Neuronal stem cell (in vitro differentiated cells): ENCODE data around the gene IL17D.

ENCODE experiments used
- DNase-seq: peaks from one replicate; pipeline ENCODE4 v3.0.0-alpha.2; 2013; ENCODE audit warnings: low spot score
- H2AFZ ChIP-seq: one replicate; pipeline ENCODE4 v1.6.1; 2013; ENCODE audit warnings: mild to moderate bottlenecking, low read length, inconsistent platforms
- H2AK5ac ChIP-seq: 2 replicates; pipeline ENCODE4 v1.6.1; 2013; ENCODE audit warnings: low read depth, mild to moderate bottlenecking, inconsistent platforms, low read length, moderate library complexity, mixed read lengths
- H2BK120ac ChIP-seq: 2 replicates; pipeline ENCODE4 v1.6.1; 2013; ENCODE audit warnings: low read depth, mild to moderate bottlenecking, inconsistent platforms, low read length, moderate library complexity, mixed read lengths
- H2BK12ac ChIP-seq: one replicate; pipeline ENCODE4 v1.6.1; 2013; ENCODE audit warnings: low read length, inconsistent platforms
- H2BK15ac ChIP-seq: 2 replicates; pipeline ENCODE4 v1.6.1; 2013; ENCODE audit warnings: mild to moderate bottlenecking, low read length, inconsistent platforms, mixed read lengths
- H2BK5ac ChIP-seq: one replicate; pipeline ENCODE4 v1.6.1; 2013; ENCODE audit warnings: inconsistent platforms, mild to moderate bottlenecking, low read length, moderate library complexity
- H3K14ac ChIP-seq: one replicate; pipeline ENCODE4 v1.6.1; 2013; ENCODE audit warnings: low read length, inconsistent platforms
- H3K18ac ChIP-seq: 2 replicates; pipeline ENCODE4 v1.6.1; 2013; ENCODE audit warnings: low read length, inconsistent platforms
- H3K23ac ChIP-seq: 2 replicates; pipeline ENCODE4 v1.6.1; 2013; ENCODE audit warnings: low read depth, mild to moderate bottlenecking, mixed read lengths, low read length, inconsistent platforms; ENCODE audit not compliant: poor library complexity
- H3K27ac ChIP-seq: replicated peaks from 3 replicates; pipeline ENCODE4 v1.5.1; 2013; ENCODE audit warnings: low read length, inconsistent platforms
- H3K27me3 ChIP-seq, 3 experiments: 2 replicates each; pipeline ENCODE4 v1.6.1; 2013; ENCODE audit warnings: low read length in 3 of 3, mild to moderate bottlenecking in 2 of 3, inconsistent platforms in 1 of 3, low read depth in 1 of 3, mixed read lengths in 1 of 3, moderate library complexity in 1 of 3; ENCODE audit not compliant: control insufficient read depth in 3 of 3, insufficient read depth in 3 of 3
- H3K36me3 ChIP-seq, 2 donors: replicated peaks in 1 of 2; 2 replicates each; pipeline ENCODE4 v1.6.1; 2013; ENCODE audit warnings: low read length in 2 of 2; ENCODE audit not compliant: control insufficient read depth in 2 of 2, insufficient read depth in 2 of 2
- H3K4ac ChIP-seq: 2 replicates; pipeline ENCODE4 v1.6.1; 2013; ENCODE audit warnings: inconsistent platforms, mild to moderate bottlenecking, low read length, moderate library complexity
- H3K4me1 ChIP-seq, 2 donors: 1 replicate in 1 of 2; 2 replicates in 1 of 2; pipeline ENCODE4 v1.6.1; 2013; ENCODE audit warnings: low read length in 2 of 2, low read depth in 1 of 2; ENCODE audit not compliant: control insufficient read depth in 2 of 2, insufficient read depth in 1 of 2
- H3K4me2 ChIP-seq: one replicate; pipeline ENCODE4 v1.6.1; 2013; ENCODE audit warnings: mild to moderate bottlenecking, low read length, inconsistent platforms; ENCODE audit not compliant: insufficient read depth, poor library complexity, severe bottlenecking
- H3K4me3 ChIP-seq, 2 donors: 2 replicates each; pipeline ENCODE4 v1.5.1; 2013; ENCODE audit warnings: low read length in 2 of 2, mild to moderate bottlenecking in 2 of 2, inconsistent platforms in 1 of 2, moderate library complexity in 1 of 2
- H3K79me1 ChIP-seq: one replicate; pipeline ENCODE4 v1.6.1; 2013; ENCODE audit warnings: low read depth, mild to moderate bottlenecking, inconsistent platforms, low read length, moderate library complexity
- H3K9ac ChIP-seq: one replicate; pipeline ENCODE4 v1.6.1; 2013; ENCODE audit warnings: mild to moderate bottlenecking, low read depth, low read length, inconsistent platforms; ENCODE audit not compliant: poor library complexity
- H3K9me3 ChIP-seq, 2 donors: replicated peaks in 1 of 2; 2 replicates each; pipeline versions ENCODE3 to v1.6.1; 2013; ENCODE audit warnings: low read length in 2 of 2, mild to moderate bottlenecking in 2 of 2, inconsistent platforms in 1 of 2, low read depth in 1 of 2, mixed read lengths in 1 of 2, moderate library complexity in 1 of 2; ENCODE audit not compliant: control insufficient read depth in 2 of 2, insufficient read depth in 1 of 2
- H4K8ac ChIP-seq: one replicate; pipeline ENCODE4 v1.6.1; 2013; ENCODE audit warnings: low read depth, mild to moderate bottlenecking, inconsistent platforms, low read length, moderate library complexity
- H4K91ac ChIP-seq: one replicate; pipeline ENCODE4 v1.6.1; 2013; ENCODE audit warnings: low read length, low read depth, mild to moderate bottlenecking, inconsistent platforms; ENCODE audit not compliant: poor library complexity
- WGBS, 2 donors: extraction: QIAGEN DNeasy Blood & Tissue Kit; methylation state at CpG; one replicate each; pipeline ENCODE4 v1.1.7; 2013; ENCODE audit warnings: missing lambda C conversion rate in 2 of 2, mixed read lengths in 1 of 2; ENCODE audit not compliant: insufficient read length in 2 of 2, insufficient replicate concordance in 1 of 2; ENCODE audit errors: extremely low coverage in 2 of 2; 5-methylcytosine and 5-hydroxymethylcytosine counted together

Gene IL17D

DNA sequence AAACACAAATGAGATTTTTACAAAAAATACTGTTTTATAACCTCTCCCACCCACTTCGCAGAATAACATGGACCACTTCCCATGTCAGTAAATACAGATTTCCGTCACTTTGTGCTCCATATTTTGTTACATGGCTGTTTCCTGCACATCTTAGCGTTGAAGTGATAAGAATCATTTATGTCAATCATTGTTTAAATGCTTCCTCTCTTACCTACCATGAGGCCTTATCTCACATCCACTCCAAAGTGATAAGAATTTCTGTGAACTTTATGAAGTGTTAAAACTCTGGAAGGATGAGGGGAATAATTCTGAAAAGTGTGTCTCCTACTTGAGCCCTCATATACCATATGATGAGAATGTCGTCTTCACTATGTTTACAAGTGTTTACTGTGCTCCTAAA is 36.6 kb upstream of the IL17D start:
- H2BK5ac ChIP-seq: no peak overlapping the region
- no CpG with 5 or more reads among the region's 4 CpGs for whole genome bisulfite sequencing, 2 donors

DNA sequence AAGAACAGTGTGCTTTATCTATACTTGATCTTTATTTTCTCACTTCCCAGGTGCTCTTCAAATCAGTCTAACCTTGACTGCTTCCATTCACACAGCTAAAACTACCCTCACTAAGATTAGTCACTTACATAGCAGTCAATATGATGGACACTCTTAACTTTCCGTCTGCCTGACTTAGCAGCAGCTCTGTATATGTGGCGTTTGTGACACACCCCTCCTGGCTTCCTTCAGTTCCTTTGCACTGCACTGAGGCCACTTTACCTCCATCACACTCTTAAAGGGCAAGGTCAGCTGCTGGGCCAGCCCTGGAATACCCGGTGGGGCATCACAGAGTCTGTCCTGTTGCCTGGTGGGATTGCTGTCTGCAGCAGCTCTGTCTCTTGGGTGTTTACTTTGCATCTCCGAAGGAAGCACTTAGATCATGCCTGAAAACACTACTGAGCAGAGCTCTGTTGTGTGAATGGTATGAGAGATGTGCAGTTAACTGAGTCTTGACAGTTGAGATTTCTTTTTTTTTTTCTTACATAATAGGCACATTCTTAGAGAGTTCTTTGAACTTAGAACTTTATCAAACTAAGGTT is 35.6 kb upstream of the IL17D start:
- Histone ChIP-seq H2AK5ac (no peak overlapping the region), H3K18ac (no peak overlapping the region), H3K4me2 (no peak overlapping the region), H2BK15ac (no peak overlapping the region), H3K27ac (no peak overlapping the region), H3K27me3 (no peaks in the 10 kb centered on the region), H3K36me3 (peaks cover 1 to 8% of the 10 kb centered on the region in 2 donors), H4K8ac (no peak overlapping the region), H3K4me1 (peaks cover 3 to 8% of the 10 kb centered on the region in 2 donors), H3K14ac (no peak overlapping the region), H3K79me1 (no peaks in the 10 kb centered on the region), H3K9ac (no peak overlapping the region), H2BK5ac (no peak overlapping the region), H2BK12ac (no peak overlapping the region), H3K4me3 (no peak overlapping the region), H2AFZ (no peak overlapping the region), H4K91ac (no peak overlapping the region), H3K9me3 (peaks cover 0 to 2% of the 10 kb centered on the region in 2 donors), H3K23ac (no peak overlapping the region), H2BK120ac (no peak overlapping the region), H3K4ac (no peak overlapping the region)
- no CpG with 5 or more reads among the region's 4 CpGs for WGBS, 2 donors
- DNase-seq: no peak

More for the DNA sequence above, 36.6 kb upstream of the IL17D start:
- Histone ChIP-seq H3K4me2 (no peak overlapping the region), H3K4me3 (no peak overlapping the region), H3K27ac (no peak overlapping the region), H3K14ac (no peak overlapping the region), H3K18ac (no peak overlapping the region), H3K23ac (no peak overlapping the region), H2AK5ac (no peak overlapping the region), H3K4ac (no peak overlapping the region), H2BK120ac (no peak overlapping the region), H3K4me1 (peaks cover 3 to 8% of the 10 kb centered on the region in 2 donors), H3K9me3 (peaks cover 0 to 2% of the 10 kb centered on the region in 2 donors), H2AFZ (no peak overlapping the region), H3K27me3 (no peaks in the 10 kb centered on the region), H4K91ac (no peak overlapping the region), H3K79me1 (no peaks in the 10 kb centered on the region), H4K8ac (no peak overlapping the region), H2BK15ac (no peak overlapping the region), H3K36me3 (peaks cover 1 to 10% of the 10 kb centered on the region in 2 donors), H2BK12ac (no peak overlapping the region), H3K9ac (no peak overlapping the region)
- DNase-seq: no peak

DNA sequence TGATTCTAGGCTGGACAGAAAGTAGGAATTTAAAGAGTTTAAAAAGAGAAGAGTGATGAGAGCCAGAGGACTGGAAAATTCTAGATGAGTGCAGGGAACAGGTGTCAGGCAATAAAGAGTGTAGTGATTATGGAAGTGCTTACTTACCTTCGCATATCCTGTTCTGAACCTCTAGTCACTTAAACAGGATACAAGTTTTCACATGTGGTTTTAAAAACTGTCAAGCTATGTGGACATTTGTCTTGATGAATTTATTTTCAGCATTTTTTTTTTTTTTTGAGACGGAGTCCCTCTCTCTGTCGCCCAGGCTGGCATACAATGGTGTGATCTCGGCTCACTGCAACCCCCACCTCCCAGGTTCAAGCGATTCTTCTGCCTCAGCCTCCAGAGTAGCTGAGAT is 34.3 kb upstream of the IL17D start:
- Histone ChIP-seq H2BK5ac (no peak overlapping the region), H2BK120ac (no peak overlapping the region), H4K91ac (no peak overlapping the region), H3K36me3 (peaks cover 0 to 1% of the 10 kb centered on the region in 2 donors), H3K4me2 (no peak overlapping the region), H3K14ac (no peak overlapping the region), H3K23ac (no peak overlapping the region), H2AK5ac (no peak overlapping the region), H2AFZ (no peak overlapping the region), H3K4me3 (no peak overlapping the region), H4K8ac (no peak overlapping the region), H2BK12ac (no peak overlapping the region), H3K27ac (no peak overlapping the region), H3K79me1 (no peaks in the 10 kb centered on the region), H3K4ac (no peak overlapping the region), H3K9ac (no peak overlapping the region), H3K4me1 (peaks cover 2 to 11% of the 10 kb centered on the region in 2 donors), H2BK15ac (no peak overlapping the region), H3K27me3 (no peaks in the 10 kb centered on the region), H3K9me3 (peaks cover 0 to 2% of the 10 kb centered on the region in 2 donors), H3K18ac (no peak overlapping the region)
- DNase-seq: no peak
- WGBS, 2 donors: no CpG with 5 or more reads among the region's 5 CpGs

DNA sequence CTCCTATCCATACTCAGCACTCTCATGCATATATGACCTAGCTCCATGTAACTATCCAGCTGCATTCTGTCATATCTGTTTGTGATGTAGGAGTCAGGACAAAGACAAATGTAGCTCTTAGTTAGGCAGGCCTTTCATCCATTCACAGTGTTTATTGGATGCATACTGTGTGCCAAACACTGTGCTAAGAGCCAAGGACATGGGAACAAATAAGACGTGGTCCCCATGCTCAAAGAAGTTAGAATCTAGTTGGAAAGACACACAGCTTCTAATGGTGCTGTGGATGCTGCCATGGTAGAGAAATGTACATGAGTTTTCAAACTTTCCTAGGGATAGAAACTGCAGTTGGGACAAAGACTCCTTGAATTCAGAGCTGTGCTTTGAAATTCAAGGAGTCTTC is 31.7 kb upstream of the IL17D start:
- Histone ChIP-seq H2AFZ (no peak overlapping the region), H4K91ac (no peak overlapping the region), H3K4me1 (peaks cover 0 to 9% of the 10 kb centered on the region in 2 donors), H3K9ac (no peak overlapping the region), H4K8ac (no peak overlapping the region), H2AK5ac (no peak overlapping the region), H3K79me1 (no peaks in the 10 kb centered on the region), H3K36me3 (peaks cover 0 to 14% of the 10 kb centered on the region in 2 donors), H2BK15ac (no peak overlapping the region), H3K4me3 (no peak overlapping the region), H3K4me2 (no peak overlapping the region), H3K9me3 (no peaks in the 10 kb centered on the region), H2BK5ac (no peak overlapping the region), H2BK12ac (no peak overlapping the region), H3K4ac (no peak overlapping the region), H3K23ac (no peak overlapping the region), H3K14ac (no peak overlapping the region), H3K27me3 (no peaks in the 10 kb centered on the region), H3K18ac (no peak overlapping the region), H3K27ac (no peak overlapping the region), H2BK120ac (no peak overlapping the region)
- no peak for DNase-seq
- no CpG with 5 or more reads among the region's 1 CpG for WGBS, 2 donors
